ENCODE data around the gene SPATA16.
"Not testable (repeated sequence)": the region's sequence is repeated elsewhere in the genome, so short reads cannot be mapped to it uniquely, and the experiment has no call there.

SPATA16 gene

DNA sequence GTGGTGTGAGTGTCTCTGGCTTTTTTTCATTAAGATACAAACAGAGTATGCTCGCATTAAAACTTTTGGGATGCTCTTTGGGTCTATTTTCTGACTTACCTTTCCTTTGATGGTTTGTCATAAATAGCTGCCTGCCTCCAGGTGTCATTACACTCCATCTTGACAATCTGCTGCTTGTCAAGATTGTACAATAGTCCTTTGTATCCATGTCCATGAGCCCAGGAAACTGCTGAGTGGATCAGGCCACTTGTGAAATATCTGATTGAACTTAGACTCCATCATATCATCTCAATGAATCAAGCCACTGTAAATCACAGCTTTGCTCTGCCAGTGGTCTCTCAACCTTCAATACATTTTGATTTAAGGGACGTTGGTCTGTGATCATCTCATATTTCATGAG is 255.3 kb downstream of the SPATA16 start:
- no peak for ATAC-seq
- no peak for TF ChIP-seq ISL1 (CRISPR knock-in tag; IDR thresholded peaks at IDR 0.05)
- TF ChIP-seq BACH2 (CRISPR knock-in tag; IDR thresholded peaks at IDR 0.05; ENCODE audit: borderline replicate concordance) = no peak
- no peak for TF ChIP-seq ARNTL (CRISPR knock-in tag; IDR thresholded peaks at IDR 0.05; ENCODE audit: borderline replicate concordance, low read depth)
- no peak for TF ChIP-seq ZFP30 (CRISPR knock-in tag; IDR thresholded peaks at IDR 0.05)
- TF ChIP-seq, protein P1, sequence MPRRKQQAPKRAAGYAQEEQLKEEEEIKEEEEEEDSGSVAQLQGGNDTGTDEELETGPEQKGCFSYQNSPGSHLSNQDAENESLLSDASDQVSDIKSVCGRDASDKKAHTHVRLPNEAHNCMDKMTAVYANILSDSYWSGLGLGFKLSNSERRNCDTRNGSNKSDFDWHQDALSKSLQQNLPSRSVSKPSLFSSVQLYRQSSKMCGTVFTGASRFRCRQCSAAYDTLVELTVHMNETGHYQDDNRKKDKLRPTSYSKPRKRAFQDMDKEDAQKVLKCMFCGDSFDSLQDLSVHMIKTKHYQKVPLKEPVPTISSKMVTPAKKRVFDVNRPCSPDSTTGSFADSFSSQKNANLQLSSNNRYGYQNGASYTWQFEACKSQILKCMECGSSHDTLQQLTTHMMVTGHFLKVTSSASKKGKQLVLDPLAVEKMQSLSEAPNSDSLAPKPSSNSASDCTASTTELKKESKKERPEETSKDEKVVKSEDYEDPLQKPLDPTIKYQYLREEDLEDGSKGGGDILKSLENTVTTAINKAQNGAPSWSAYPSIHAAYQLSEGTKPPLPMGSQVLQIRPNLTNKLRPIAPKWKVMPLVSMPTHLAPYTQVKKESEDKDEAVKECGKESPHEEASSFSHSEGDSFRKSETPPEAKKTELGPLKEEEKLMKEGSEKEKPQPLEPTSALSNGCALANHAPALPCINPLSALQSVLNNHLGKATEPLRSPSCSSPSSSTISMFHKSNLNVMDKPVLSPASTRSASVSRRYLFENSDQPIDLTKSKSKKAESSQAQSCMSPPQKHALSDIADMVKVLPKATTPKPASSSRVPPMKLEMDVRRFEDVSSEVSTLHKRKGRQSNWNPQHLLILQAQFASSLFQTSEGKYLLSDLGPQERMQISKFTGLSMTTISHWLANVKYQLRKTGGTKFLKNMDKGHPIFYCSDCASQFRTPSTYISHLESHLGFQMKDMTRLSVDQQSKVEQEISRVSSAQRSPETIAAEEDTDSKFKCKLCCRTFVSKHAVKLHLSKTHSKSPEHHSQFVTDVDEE (CRISPR knock-in tag; IDR thresholded peaks at IDR 0.05) = no peak
- no peak for TF ChIP-seq TOX (CRISPR knock-in tag; IDR thresholded peaks at IDR 0.05; ENCODE audit: borderline replicate concordance)
- no peak for TF ChIP-seq ZNF70 (CRISPR knock-in tag; IDR thresholded peaks at IDR 0.05)
- TF ChIP-seq ZNF565 (CRISPR knock-in tag; conservative IDR thresholded peaks at IDR 0.05; ENCODE audit: low read depth) = no peak
- no peak for TF ChIP-seq PPARA (CRISPR knock-in tag; IDR thresholded peaks at IDR 0.05; ENCODE audit: borderline replicate concordance)
- TF ChIP-seq OSR1 (CRISPR knock-in tag; IDR thresholded peaks at IDR 0.05) = no peak
- no peak for TF ChIP-seq SNAI2 (CRISPR knock-in tag; IDR thresholded peaks at IDR 0.05)
- TF ChIP-seq, protein P2, sequence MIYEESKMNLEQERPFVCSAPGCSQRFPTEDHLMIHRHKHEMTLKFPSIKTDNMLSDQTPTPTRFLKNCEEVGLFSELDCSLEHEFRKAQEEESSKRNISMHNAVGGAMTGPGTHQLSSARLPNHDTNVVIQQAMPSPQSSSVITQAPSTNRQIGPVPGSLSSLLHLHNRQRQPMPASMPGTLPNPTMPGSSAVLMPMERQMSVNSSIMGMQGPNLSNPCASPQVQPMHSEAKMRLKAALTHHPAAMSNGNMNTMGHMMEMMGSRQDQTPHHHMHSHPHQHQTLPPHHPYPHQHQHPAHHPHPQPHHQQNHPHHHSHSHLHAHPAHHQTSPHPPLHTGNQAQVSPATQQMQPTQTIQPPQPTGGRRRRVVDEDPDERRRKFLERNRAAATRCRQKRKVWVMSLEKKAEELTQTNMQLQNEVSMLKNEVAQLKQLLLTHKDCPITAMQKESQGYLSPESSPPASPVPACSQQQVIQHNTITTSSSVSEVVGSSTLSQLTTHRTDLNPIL (CRISPR knock-in tag; IDR thresholded peaks at IDR 0.05; ENCODE audit: low read depth) = no peak
- TF ChIP-seq, protein P3, sequence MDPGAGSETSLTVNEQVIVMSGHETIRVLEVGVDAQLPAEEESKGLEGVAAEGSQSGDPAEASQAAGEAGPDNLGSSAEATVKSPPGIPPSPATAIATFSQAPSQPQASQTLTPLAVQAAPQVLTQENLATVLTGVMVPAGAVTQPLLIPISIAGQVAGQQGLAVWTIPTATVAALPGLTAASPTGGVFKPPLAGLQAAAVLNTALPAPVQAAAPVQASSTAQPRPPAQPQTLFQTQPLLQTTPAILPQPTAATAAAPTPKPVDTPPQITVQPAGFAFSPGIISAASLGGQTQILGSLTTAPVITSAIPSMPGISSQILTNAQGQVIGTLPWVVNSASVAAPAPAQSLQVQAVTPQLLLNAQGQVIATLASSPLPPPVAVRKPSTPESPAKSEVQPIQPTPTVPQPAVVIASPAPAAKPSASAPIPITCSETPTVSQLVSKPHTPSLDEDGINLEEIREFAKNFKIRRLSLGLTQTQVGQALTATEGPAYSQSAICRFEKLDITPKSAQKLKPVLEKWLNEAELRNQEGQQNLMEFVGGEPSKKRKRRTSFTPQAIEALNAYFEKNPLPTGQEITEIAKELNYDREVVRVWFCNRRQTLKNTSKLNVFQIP (CRISPR knock-in tag; IDR thresholded peaks at IDR 0.05; ENCODE audit: borderline replicate concordance, low read depth) = no peak
- no peak for TF ChIP-seq ESRRG (CRISPR knock-in tag; IDR thresholded peaks at IDR 0.05)
- no peak for TF ChIP-seq ZFP3 (CRISPR knock-in tag; IDR thresholded peaks at IDR 0.05)
- TF ChIP-seq GLIS3 (CRISPR knock-in tag; IDR thresholded peaks at IDR 0.05) = no peak
- no peak for TF ChIP-seq RARB (CRISPR knock-in tag; IDR thresholded peaks at IDR 0.05)
- TF ChIP-seq CSDC2 (CRISPR knock-in tag; IDR thresholded peaks at IDR 0.05) = no peak
- TF ChIP-seq, protein P4, sequence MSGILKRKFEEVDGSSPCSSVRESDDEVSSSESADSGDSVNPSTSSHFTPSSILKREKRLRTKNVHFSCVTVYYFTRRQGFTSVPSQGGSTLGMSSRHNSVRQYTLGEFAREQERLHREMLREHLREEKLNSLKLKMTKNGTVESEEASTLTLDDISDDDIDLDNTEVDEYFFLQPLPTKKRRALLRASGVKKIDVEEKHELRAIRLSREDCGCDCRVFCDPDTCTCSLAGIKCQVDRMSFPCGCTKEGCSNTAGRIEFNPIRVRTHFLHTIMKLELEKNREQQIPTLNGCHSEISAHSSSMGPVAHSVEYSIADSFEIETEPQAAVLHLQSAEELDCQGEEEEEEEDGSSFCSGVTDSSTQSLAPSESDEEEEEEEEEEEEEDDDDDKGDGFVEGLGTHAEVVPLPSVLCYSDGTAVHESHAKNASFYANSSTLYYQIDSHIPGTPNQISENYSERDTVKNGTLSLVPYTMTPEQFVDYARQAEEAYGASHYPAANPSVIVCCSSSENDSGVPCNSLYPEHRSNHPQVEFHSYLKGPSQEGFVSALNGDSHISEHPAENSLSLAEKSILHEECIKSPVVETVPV (CRISPR knock-in tag; IDR thresholded peaks at IDR 0.05) = no peak

DNA sequence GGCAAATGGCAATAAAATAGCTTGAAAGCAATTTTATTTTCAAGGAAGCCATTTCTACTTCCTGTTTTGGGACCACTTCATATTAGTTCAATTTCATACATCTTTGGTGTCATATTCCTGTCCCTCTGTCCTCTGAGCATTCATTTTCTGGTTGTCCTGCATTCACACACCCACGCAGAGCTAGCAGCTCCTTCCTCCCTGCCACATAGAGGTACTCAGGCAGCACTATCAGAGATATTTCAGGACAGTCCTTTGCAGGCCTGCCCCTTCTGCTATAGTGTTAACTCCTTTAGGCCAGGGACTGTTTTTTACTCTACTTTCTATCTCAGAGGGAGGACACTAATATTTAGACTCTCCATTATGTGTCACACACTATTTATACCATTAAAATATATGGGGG is 258.5 kb downstream of the SPATA16 start:
- ATAC-seq = no peak

DNA sequence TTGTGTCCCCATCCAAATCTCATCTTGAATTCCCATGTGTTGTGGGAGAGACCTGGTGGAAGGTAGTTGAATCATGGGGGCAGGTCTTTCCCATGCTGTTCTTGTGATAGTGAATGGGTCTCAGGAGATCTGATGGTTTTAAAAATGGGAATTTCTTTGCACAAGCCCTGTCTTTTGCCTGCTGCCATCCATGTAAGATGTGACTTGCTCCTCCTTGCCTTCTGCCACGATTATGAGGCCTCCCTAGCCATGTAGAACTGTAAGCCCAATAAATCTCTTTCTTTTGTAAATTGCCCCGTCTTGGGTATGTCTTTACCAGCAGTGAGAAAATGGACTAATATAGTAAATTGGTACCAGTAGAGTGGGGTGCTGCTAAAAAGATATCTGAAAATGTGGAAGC is 261.7 kb downstream of the SPATA16 start:
- ATAC-seq = not testable (repeated sequence)

More for the DNA sequence above, 258.5 kb downstream of the SPATA16 start:
- no peak for TF ChIP-seq ZFP3 (CRISPR knock-in tag; IDR thresholded peaks at IDR 0.05)
- TF ChIP-seq ZFP30 (CRISPR knock-in tag; IDR thresholded peaks at IDR 0.05) = no peak
- TF ChIP-seq ZNF8 (CRISPR knock-in tag; IDR thresholded peaks at IDR 0.05) = no peak
- TF ChIP-seq, protein P3 (CRISPR knock-in tag; IDR thresholded peaks at IDR 0.05; ENCODE audit: borderline replicate concordance, low read depth) = no peak
- TF ChIP-seq CSDC2 (CRISPR knock-in tag; IDR thresholded peaks at IDR 0.05) = no peak
- TF ChIP-seq, protein P1 (CRISPR knock-in tag; IDR thresholded peaks at IDR 0.05) = no peak
- TF ChIP-seq ISL1 (CRISPR knock-in tag; IDR thresholded peaks at IDR 0.05) = no peak
- no peak for TF ChIP-seq TCF4 (CRISPR knock-in tag; IDR thresholded peaks at IDR 0.05; ENCODE audit: borderline replicate concordance)
- no peak for TF ChIP-seq ESRRG (CRISPR knock-in tag; IDR thresholded peaks at IDR 0.05)
- TF ChIP-seq, protein P4 (CRISPR knock-in tag; IDR thresholded peaks at IDR 0.05) = no peak
- no peak for TF ChIP-seq PPARA (CRISPR knock-in tag; IDR thresholded peaks at IDR 0.05; ENCODE audit: borderline replicate concordance)
- no peak for TF ChIP-seq ZNF70 (CRISPR knock-in tag; IDR thresholded peaks at IDR 0.05)

All from SK-N-SH treated with all-trans-retinoic acid at 6 μM for 48 hours (cell line).